H9 (cell line): ENCODE measurements around the gene PARK7. TPM values are rescaled to one million over a fixed set of nuclear protein-coding genes. Genes with fewer than 3 reads are reported as not detected.
A peak's percentile ranks its signal among the peaks of the same experiment; 100 is the strongest.

ENCODE experiments used
- DNase-seq: peaks from one replicate; pipeline ENCODE4 v3.0.0-alpha.2; 2017
- H2AFZ ChIP-seq: one replicate; pipeline ENCODE4 v1.6.1; 2013; ENCODE audit warnings: mild to moderate bottlenecking, low read length, control low read depth, moderate library complexity
- H2AK5ac ChIP-seq: 2 replicates; pipeline ENCODE4 v1.6.1; 2013; ENCODE audit warnings: low read length, control low read depth, mixed read lengths; ENCODE audit not compliant: insufficient read length
- H2BK120ac ChIP-seq: one replicate; pipeline ENCODE4 v1.6.1; 2013; ENCODE audit warnings: low read depth, mild to moderate bottlenecking, low read length, control low read depth, inconsistent platforms; ENCODE audit not compliant: poor library complexity, severe bottlenecking
- H2BK12ac ChIP-seq: 2 replicates; pipeline ENCODE4 v1.6.1; 2013; ENCODE audit warnings: low read length, control low read depth, mixed read lengths, low read depth; ENCODE audit not compliant: insufficient read length
- H2BK15ac ChIP-seq: 2 replicates; pipeline ENCODE4 v1.6.1; 2013; ENCODE audit warnings: low read depth, low read length, control low read depth
- H2BK20ac ChIP-seq: one replicate; pipeline ENCODE4 v1.6.1; 2013; ENCODE audit warnings: low read depth, mild to moderate bottlenecking, low read length, control low read depth, inconsistent platforms; ENCODE audit not compliant: poor library complexity, severe bottlenecking
- H2BK5ac ChIP-seq: 2 replicates; pipeline ENCODE4 v1.6.1; 2013; ENCODE audit warnings: low read length, control low read depth, mixed read lengths; ENCODE audit not compliant: insufficient read length
- H3K14ac ChIP-seq: 2 replicates; pipeline ENCODE4 v1.6.1; 2013; ENCODE audit warnings: low read length, control low read depth; ENCODE audit not compliant: insufficient read depth
- H3K18ac ChIP-seq: 2 replicates; pipeline ENCODE4 v1.6.1; 2013; ENCODE audit warnings: low read depth, mild to moderate bottlenecking, mixed read lengths, low read length, control low read depth; ENCODE audit not compliant: insufficient read length
- H3K23ac ChIP-seq: 2 replicates; pipeline ENCODE4 v1.6.1; 2013; ENCODE audit warnings: low read length, control low read depth, mixed read lengths, low read depth; ENCODE audit not compliant: insufficient read length
- H3K23me2 ChIP-seq: 2 replicates; pipeline ENCODE4 v1.6.1; 2013; ENCODE audit warnings: low read depth, mild to moderate bottlenecking, mixed read lengths, low read length, control low read depth; ENCODE audit not compliant: insufficient read length, poor library complexity, severe bottlenecking
- H3K27ac ChIP-seq: 2 replicates; pipeline ENCODE4 v1.5.1; 2013; ENCODE audit warnings: low read length, control low read depth, mixed read lengths, low read depth; ENCODE audit not compliant: insufficient read length
- H3K27me3 ChIP-seq: 2 replicates; pipeline ENCODE4 v1.6.1; 2013; ENCODE audit warnings: low read length, control low read depth, inconsistent platforms; ENCODE audit not compliant: insufficient read depth
- H3K4ac ChIP-seq: 2 replicates; pipeline ENCODE4 v1.6.1; 2013; ENCODE audit warnings: low read depth, mild to moderate bottlenecking, control low read depth, inconsistent platforms, low read length, moderate library complexity
- H3K4me1 ChIP-seq: 2 replicates; pipeline ENCODE4 v1.6.1; 2013; ENCODE audit warnings: low read length, control low read depth, inconsistent platforms; ENCODE audit not compliant: insufficient read depth
- H3K4me2 ChIP-seq: 2 replicates; pipeline ENCODE4 v1.6.1; 2013; ENCODE audit warnings: low read length, control low read depth, mixed read lengths; ENCODE audit not compliant: insufficient read length, insufficient read depth
- H3K56ac ChIP-seq: 2 replicates; pipeline ENCODE4 v1.6.1; 2013; ENCODE audit warnings: low read depth, mild to moderate bottlenecking, mixed read lengths, low read length, control low read depth; ENCODE audit not compliant: insufficient read length
- H3K79me1 ChIP-seq: 2 replicates; pipeline ENCODE4 v1.6.1; 2013; ENCODE audit warnings: low read depth, mild to moderate bottlenecking, moderate library complexity, low read length, control low read depth, inconsistent platforms; ENCODE audit not compliant: insufficient read depth, poor library complexity, severe bottlenecking
- H3K79me2 ChIP-seq: 2 replicates; pipeline ENCODE4 v1.6.1; 2013; ENCODE audit warnings: low read length, control low read depth, inconsistent platforms; ENCODE audit not compliant: insufficient read depth
- H3K9ac ChIP-seq: 2 replicates; pipeline ENCODE4 v1.6.1; 2013; ENCODE audit warnings: low read length, control low read depth, mixed read lengths; ENCODE audit not compliant: insufficient read length; ENCODE audit errors: extremely low read depth
- H3K9me3 ChIP-seq: one replicate; pipeline ENCODE4 v1.6.1; 2013; ENCODE audit warnings: low read depth, low read length, inconsistent platforms; ENCODE audit not compliant: control insufficient read depth
- H3T11ph ChIP-seq: one replicate; pipeline ENCODE4 v1.6.1; 2013; ENCODE audit warnings: mild to moderate bottlenecking, low read length, control low read depth, inconsistent platforms
- H4K20me1 ChIP-seq: one replicate; pipeline ENCODE4 v1.6.1; 2013; ENCODE audit not compliant: control insufficient read depth, insufficient read length, insufficient read depth
- H4K5ac ChIP-seq: 2 replicates; pipeline ENCODE4 v1.6.1; 2013; ENCODE audit warnings: low read depth, mild to moderate bottlenecking, mixed read lengths, low read length, control low read depth; ENCODE audit not compliant: insufficient read length
- H4K8ac ChIP-seq: replicated peaks from 2 replicates; pipeline ENCODE4 v1.6.1; 2013; ENCODE audit warnings: low read length, control low read depth, mixed read lengths, low read depth; ENCODE audit not compliant: insufficient read length
- H4K91ac ChIP-seq: 2 replicates; pipeline ENCODE4 v1.6.1; 2013; ENCODE audit warnings: low read depth, mild to moderate bottlenecking, moderate library complexity, mixed read lengths, low read length, control low read depth; ENCODE audit not compliant: insufficient read length
- H3K27ac Mint-ChIP-seq, 3 experiments: 2 replicates in 2 of 3; 3 replicates in 1 of 3; pipeline ENCODE4 v1.8.0; 2020 to 2021; ENCODE audit warnings: mixed read lengths in 3 of 3, mild to moderate bottlenecking in 1 of 3, moderate library complexity in 1 of 3
- H3K27me3 Mint-ChIP-seq: 2 replicates; pipeline ENCODE4 v1.8.0; 2021; ENCODE audit warnings: low read depth, mild to moderate bottlenecking, moderate library complexity, mixed read lengths
- H3K36me3 Mint-ChIP-seq, 3 experiments: 2 replicates in 2 of 3; 3 replicates in 1 of 3; pipeline ENCODE4 v1.8.0; 2020 to 2021; ENCODE audit warnings: low read depth in 3 of 3, mixed read lengths in 3 of 3; ENCODE audit not compliant: insufficient read depth in 1 of 3
- H3K4me1 Mint-ChIP-seq, 2 experiments: 2 replicates each; pipeline ENCODE4 v1.8.0; 2020; ENCODE audit warnings: mixed read lengths in 2 of 2
- H3K4me3 Mint-ChIP-seq, 2 experiments: 2 replicates in 1 of 2; 3 replicates in 1 of 2; pipeline ENCODE4 v1.8.0; 2020 to 2021; ENCODE audit warnings: mild to moderate bottlenecking in 2 of 2, mixed read lengths in 2 of 2, moderate library complexity in 1 of 2
- H3K9me3 Mint-ChIP-seq, 2 experiments: 2 replicates in 1 of 2; 3 replicates in 1 of 2; pipeline ENCODE4 v1.8.0; 2020; ENCODE audit warnings: mild to moderate bottlenecking in 2 of 2, mixed read lengths in 2 of 2, moderate library complexity in 1 of 2
- CTCF ChIP-seq: fragments of 200-600 bp; sonication (generic); conservative IDR thresholded peaks from 3 replicates; pipeline ENCODE4 v1.8.0; 2021; ENCODE audit warnings: antibody characterized with exemption, mild to moderate bottlenecking
- WGBS: extraction: QIAGEN DNeasy Blood & Tissue Kit; methylation state at CpG from one replicate; pipeline ENCODE4 v1.1.7; 2013; ENCODE audit warnings: missing lambda C conversion rate, low lambda C conversion rate, mixed read lengths; ENCODE audit not compliant: insufficient read length; ENCODE audit errors: extremely low coverage; 5-methylcytosine and 5-hydroxymethylcytosine counted together
- total RNA-seq: library from RNA; stranded (reverse); gene quantifications from 2 replicates; pipeline ENCODE4 v1.2.1, GENCODE V29; 2021

Gene PARK7
- total RNA-seq, 1 experiment from 2014 or later, result 370 TPM

- no peaks in the 10 kb centered on the region for H3K27me3 ChIP-seq
- H3K4me1 ChIP-seq, result peaks cover 2% of the 10 kb centered on the region; the same call in 1 of the 2 replicates
- H3K27ac ChIP-seq, result no peak overlapping the region
- no peak overlapping the region for H2BK12ac ChIP-seq
- no peak overlapping the region for H2AFZ ChIP-seq
- peaks cover 14 to 17% of the 10 kb centered on the region in 2 experiments for H3K4me1 Mint-ChIP-seq
- no peak overlapping the region for H3K56ac ChIP-seq
- H4K5ac ChIP-seq, result no peak overlapping the region
- no peaks in the 10 kb centered on the region for H3K27me3 Mint-ChIP-seq
- H3K79me2 ChIP-seq, result peaks cover 2% of the 10 kb centered on the region; the same call in 1 of the 2 replicates
- DNase-seq, result no peak
- H2BK20ac ChIP-seq, result no peak overlapping the region
- no peak overlapping the region for H3K4me2 ChIP-seq
- no peak overlapping the region for H2BK120ac ChIP-seq
- no peaks in the 10 kb centered on the region for H3K23me2 ChIP-seq
- peak overlapping the region in 2 of 3 experiments; percentile 4 to 76; a peak in 2 of 7 replicates for H3K27ac Mint-ChIP-seq
- H3K4me3 Mint-ChIP-seq, result no peak overlapping the region
- H3K23ac ChIP-seq, result no peak overlapping the region
- H3K9me3 Mint-ChIP-seq, result no peaks in the 10 kb centered on the region
- no peak overlapping the region for H3K18ac ChIP-seq
- H4K20me1 ChIP-seq, result no peaks in the 10 kb centered on the region
- H4K91ac ChIP-seq, result no peak overlapping the region
- H4K8ac ChIP-seq, result no peak overlapping the region
- H2AK5ac ChIP-seq, result no peak overlapping the region
- no peak for TF ChIP-seq CTCF
- WGBS, result no CpG with 5 or more reads among the region's 8 CpGs
- H2BK15ac ChIP-seq, result no peak overlapping the region
- peaks cover 28 to 45% (median 29%) of the 10 kb centered on the region in 3 experiments for H3K36me3 Mint-ChIP-seq
- H3T11ph ChIP-seq, result no peak overlapping the region
- no peak overlapping the region for H2BK5ac ChIP-seq
- no peaks in the 10 kb centered on the region for H3K9me3 ChIP-seq
- no peak overlapping the region for H3K9ac ChIP-seq
- no peak overlapping the region for H3K14ac ChIP-seq
- H3K79me1 ChIP-seq, result peaks cover 8% of the 10 kb centered on the region
- H3K4ac ChIP-seq, result no peak overlapping the region
Observed at GRCh38 chr1:8010080-8010664, 48.7 kb downstream of the PARK7 start.
